ENCODE data around the gene SC5D. TPM values are rescaled to one million over a fixed set of nuclear protein-coding genes. Genes with fewer than 3 reads are reported as not detected.

SC5D gene
- total and polyA plus RNA-seq, 2 of the 8 experiments (the other 6 are each of a cell fraction or from before 2014, with no cell fraction given): 73.9 to 90.3 TPM

DNA sequence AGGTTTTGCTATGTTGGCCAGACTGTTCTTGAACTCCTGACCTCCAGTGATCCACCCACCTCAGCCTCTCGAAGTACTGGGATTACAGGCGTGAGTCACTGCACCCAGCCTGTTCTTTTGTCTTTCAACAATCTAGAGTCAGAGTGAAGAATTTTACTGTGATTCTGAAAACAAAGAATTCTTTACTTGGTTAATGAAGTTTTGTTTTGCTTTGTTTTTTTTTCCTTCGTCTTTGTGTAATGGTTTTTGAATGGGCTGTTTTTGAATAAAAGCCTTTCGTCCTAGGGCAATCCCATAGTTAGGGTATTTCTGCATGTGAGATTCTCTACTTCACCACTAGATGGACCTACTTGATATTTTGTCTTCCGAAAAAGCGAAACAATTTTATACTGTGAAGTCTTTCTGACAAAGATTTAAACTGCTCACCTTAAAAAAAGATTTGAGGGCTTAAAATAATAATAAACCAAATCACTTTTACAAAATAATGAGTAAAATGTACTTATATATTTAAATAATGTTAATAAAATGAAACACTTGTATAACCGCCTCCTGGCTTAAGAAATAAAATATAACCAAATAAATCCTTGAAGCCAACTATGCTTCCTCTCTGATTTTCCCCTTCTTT is 43.4 kb upstream of the SC5D start (continued):
- no peak for TF ChIP-seq SUZ12 (IDR thresholded peaks at IDR 0.05; ENCODE audit: low read length)
- no peak for TF ChIP-seq TBP (IDR thresholded peaks at IDR 0.05; ENCODE audit: low read depth, low read length)
- TF ChIP-seq GABPA (IDR thresholded peaks at IDR 0.05; ENCODE audit: borderline replicate concordance, insufficient read depth, low read length): no peak
- no peak for TF ChIP-seq ATF3 (IDR thresholded peaks at IDR 0.05; ENCODE audit: insufficient read depth, low read depth, low read length)
- TF ChIP-seq JUN (IDR thresholded peaks at IDR 0.05; ENCODE audit: low read depth, low read length): no peak
- TF ChIP-seq TCF12 (IDR thresholded peaks at IDR 0.05; ENCODE audit: low read depth, low read length): no peak
- TF ChIP-seq MAFK (IDR thresholded peaks at IDR 0.05; ENCODE audit: low read depth, low read length): no peak
- no peak for TF ChIP-seq CBX5 (IDR thresholded peaks at IDR 0.05; ENCODE audit: low read depth, low read length)
- TF ChIP-seq, protein P1, sequence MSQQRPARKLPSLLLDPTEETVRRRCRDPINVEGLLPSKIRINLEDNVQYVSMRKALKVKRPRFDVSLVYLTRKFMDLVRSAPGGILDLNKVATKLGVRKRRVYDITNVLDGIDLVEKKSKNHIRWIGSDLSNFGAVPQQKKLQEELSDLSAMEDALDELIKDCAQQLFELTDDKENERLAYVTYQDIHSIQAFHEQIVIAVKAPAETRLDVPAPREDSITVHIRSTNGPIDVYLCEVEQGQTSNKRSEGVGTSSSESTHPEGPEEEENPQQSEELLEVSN (IDR thresholded peaks at IDR 0.05): no peak
- TF ChIP-seq KDM1A (IDR thresholded peaks at IDR 0.05; ENCODE audit: borderline replicate concordance, low read length): no peak
- no peak for TF ChIP-seq YY1 (IDR thresholded peaks at IDR 0.05; ENCODE audit: low read depth, low read length)
- TF ChIP-seq PHF8 (conservative IDR thresholded peaks at IDR 0.05; ENCODE audit: low read depth, low read length): no peak
- TF ChIP-seq SIRT6 (IDR thresholded peaks at IDR 0.05; ENCODE audit: low read length): no peak
- TF ChIP-seq EGR1 (IDR thresholded peaks at IDR 0.05; ENCODE audit: borderline replicate concordance, low read depth, low read length): no peak
- no peak for TF ChIP-seq BACH1 (IDR thresholded peaks at IDR 0.05; ENCODE audit: low read length)

Data from H1 (cell line).